ENCODE data around the gene COPS7A. TPM values are rescaled to one million over a fixed set of nuclear protein-coding genes. Genes with fewer than 3 reads are reported as not detected.

COPS7A gene
- polyA plus RNA-seq, 4 donors, result 66.4 to 74.5 (median 69.6) TPM

- DNase-seq (ENCODE audit: low read depth in 4 of 4, low spot score in 3 of 4), result no peak
These were observed 24.9 kb downstream of the COPS7A start for GRCh38 chr12:6748761-6749160.

DNA sequence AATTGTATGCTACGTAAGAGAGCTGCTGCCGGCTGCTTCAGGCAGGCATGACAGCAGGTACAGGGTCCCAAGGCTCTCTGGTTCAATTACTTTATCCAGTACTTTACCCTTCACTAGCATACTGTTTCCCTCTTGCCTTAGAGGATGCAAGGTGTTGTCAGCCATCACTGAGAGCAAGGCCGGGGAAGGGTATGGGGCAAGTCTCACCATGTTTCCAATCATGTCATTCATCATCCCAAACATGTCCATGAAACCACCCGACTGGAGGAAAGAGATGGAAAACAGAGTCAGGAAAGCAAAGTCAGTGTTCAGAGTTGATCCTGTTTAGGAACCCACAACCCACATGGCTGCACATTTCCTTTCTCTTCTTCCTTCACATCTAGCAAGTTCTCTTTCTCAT, 26.7 kb downstream of the COPS7A start:
- no peak for DNase-seq (ENCODE audit: low read depth in 4 of 4, low spot score in 3 of 4)

DNA sequence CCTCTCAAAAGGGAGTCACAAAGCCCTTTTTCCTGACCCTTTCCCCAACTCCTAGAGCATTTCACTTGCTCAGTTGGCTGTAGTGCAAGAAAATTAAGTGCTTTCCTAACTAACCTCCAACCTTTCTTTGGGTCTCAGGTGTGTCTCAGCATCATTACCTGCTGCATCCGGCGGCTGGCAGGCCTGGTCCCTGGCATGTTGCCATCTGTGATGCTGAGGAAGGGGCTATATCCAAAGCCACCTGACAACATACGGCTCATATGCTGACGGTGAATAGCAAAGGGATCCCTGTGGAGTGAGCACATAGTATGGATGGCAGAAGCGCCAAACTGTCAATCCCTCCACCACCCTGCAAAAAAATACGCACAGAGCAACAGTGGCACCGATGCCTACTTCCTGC, 27.9 kb downstream of the COPS7A start:
- no peak for DNase-seq (ENCODE audit: low read depth in 4 of 4, low spot score in 3 of 4)

- DNase-seq (ENCODE audit: low read depth in 4 of 4, low spot score in 3 of 4), result no peak
These were observed 28.5 kb downstream of the COPS7A start for GRCh38 chr12:6752167-6752920.

DNA sequence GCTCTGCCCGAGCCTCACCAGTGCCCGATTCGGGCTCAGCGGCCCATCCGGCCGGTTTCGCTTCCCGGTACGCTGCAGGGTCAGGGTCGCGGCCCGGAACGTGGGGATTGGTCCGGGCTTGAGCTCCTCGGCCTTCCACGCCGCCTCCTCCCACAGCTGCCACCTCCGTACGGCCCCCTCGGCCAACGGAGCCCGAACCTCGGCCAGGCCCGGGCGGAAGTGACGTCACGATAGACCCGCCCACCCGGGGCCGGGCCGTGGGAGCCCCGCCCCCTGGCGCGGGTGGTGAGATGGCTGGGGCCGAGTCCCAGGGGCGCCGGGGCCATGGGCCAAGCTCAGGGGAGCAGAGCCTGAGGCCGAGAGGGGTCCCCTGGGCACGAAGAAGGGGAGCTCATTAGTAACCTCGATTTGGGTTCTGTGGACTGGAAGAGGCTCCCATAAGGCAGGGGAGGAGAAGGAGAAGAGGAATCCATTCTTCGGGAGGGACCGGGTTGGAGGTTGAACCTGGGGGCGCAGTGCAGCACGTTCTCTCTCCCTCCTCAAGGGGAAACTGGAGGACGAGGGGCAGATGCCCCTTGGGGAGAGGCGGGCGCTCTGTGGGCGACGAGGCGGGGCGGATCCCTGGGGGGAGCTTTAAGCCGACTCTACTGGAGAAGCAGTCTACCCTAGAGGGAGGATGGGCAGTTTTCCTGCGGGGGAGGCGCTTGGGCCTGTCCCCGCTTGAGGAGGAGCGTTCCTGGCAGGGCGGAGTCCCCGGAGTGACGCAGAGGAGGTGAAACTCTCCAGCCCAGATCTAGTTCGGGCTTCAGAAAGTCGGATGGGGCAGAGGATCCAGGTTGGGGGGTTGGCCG, 29.3 kb downstream of the COPS7A start, which contains the start of gene MLF2:
Gene MLF2 (minus strand): TSS at position 221 of the 851 bp plus-strand sequence. CDS start 807 bp downstream, outside the sequence.
- peak; percentile 96 to 98 (median 98) for DNase-seq (ENCODE audit: low read depth in 4 of 4, low spot score in 3 of 4)

DNA sequence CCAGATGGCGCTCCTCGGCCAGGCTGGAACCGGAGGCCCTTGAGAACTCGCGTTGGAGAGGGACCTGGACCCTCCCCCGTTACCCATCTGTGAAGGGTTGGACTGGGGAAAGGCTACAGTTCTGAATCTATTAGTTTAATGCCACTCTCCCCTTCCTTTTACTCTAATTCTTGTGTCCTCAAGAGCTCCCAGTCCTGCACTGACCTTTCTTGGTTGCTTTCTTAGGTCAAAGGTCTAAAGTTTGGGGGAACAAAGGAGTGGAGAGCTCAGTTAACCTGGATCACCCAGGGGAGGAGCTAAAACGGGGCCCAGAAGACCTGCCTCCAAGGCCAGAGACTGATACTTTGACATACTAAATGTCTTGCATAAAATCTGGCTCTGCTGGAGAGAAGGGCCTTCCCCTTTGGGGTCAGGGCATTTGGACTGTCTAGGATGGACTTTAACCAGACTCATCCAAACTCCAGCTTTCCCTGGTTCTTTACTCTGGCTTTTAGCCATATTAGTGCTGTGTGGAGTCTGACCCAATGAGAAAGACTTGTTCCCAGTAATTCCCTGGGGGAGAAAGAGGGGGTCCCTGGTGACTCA, 30.0 kb downstream of the COPS7A start:
- no peak for DNase-seq (ENCODE audit: low read depth in 4 of 4, low spot score in 3 of 4)

- no peak for DNase-seq (ENCODE audit: low read depth in 4 of 4, low spot score in 3 of 4)
These were observed 30.6 kb downstream of the COPS7A start for GRCh38 chr12:6754411-6754810.

GRCh38 chr12:6757028-6757690, 33.3 kb downstream of the COPS7A start:
- no peak for DNase-seq (ENCODE audit: low read depth in 4 of 4, low spot score in 3 of 4)

GRCh38 chr12:6758506-6759095, 34.8 kb downstream of the COPS7A start:
- DNase-seq (ENCODE audit: low read depth in 4 of 4, low spot score in 3 of 4), result no peak

DNA sequence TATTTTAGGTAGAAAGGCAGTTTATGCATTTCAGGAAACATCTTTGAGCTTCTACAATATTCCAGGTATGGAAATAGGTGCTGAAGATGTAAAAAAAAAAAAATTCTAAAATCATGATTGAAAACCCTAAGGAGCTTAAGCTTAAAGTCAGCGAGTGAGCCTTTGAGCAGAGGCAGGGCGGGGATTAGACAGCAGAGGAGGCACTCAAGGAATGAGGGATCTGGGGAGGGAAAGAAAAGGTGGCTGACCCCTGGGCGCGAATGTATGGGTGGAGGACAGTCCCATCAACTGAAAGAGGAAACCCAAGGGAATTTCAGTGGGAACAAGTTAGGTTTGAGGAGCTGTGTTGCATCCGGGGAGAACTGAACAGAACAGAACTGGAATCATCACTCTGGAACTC, 35.9 kb downstream of the COPS7A start:
- DNase-seq (ENCODE audit: low read depth in 4 of 4, low spot score in 3 of 4), result no peak

- no peak for DNase-seq (ENCODE audit: low read depth in 4 of 4, low spot score in 3 of 4)
These were observed 39.5 kb downstream of the COPS7A start for GRCh38 chr12:6763380-6763779.

- peak; percentile 78 to 97 (median 94) for DNase-seq (ENCODE audit: low read depth in 4 of 4, low spot score in 3 of 4)
These were observed 40.4 kb downstream of the COPS7A start for GRCh38 chr12:6764011-6764828.

GRCh38 chr12:6765048-6765633, 41.3 kb downstream of the COPS7A start:
- no peak for DNase-seq (ENCODE audit: low read depth in 4 of 4, low spot score in 3 of 4)

- peak in 3 of 4 donors; percentile 70 to 81 (median 78) for DNase-seq (ENCODE audit: low read depth in 4 of 4, low spot score in 3 of 4)
These were observed 42.1 kb downstream of the COPS7A start, which contains the start of gene PTMS for GRCh38 chr12:6765634-6766581. Gene PTMS, plus strand, starts transcription at chr12:6766363. Its CDS starts 343 bp downstream, at chr12:6766706.

- peak in 1 of 4 donors; percentile 67 for DNase-seq (ENCODE audit: low read depth in 4 of 4, low spot score in 3 of 4)
These were observed 43.0 kb downstream of the COPS7A start for GRCh38 chr12:6766651-6767349.

DNA sequence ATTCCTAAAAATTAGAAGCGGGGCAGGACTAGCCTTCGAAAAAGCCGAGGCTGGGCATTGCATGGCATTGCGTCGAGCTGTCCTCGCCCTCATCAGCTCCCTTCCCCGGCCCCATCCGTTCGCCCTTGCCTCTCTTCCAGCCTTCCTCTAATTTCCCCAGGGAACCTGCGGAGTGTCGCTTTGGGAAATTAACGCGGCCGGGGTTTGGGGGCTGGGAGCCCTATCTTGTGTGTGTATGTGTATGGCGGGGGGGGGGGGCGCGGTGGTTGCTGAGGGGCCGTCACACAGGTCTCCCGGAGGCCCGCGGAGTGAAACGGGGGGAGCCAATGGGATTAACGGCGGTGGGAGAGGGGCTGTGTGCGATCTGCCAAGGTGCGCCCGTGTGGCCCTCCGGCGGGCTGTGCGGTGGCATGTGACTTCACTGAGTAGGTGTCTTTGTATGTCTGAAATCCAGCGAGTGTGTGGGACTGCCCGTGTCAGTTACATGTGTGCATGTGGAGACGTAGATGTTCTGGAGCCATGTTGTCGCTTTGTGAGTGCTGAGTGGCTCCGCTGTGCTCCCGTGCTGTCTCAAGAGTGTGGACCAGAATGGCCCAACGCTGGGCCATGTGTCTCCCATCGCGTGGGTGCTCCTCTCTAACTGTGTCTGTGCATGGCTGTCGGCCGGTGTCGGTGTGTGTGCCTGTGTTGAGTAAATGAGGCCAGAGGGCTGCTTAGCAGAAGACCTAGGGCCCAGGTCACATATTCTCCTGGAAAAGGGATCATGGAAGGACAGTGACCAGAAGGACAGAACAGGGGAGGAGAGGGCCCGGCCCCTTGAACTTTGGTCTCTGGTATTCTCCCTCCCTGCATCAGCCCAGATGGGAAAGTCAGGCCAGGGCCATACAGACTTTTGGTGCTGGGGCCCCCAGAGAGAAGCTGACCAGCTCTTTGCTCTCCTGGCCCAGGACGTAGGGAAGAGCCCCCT, 43.8 kb downstream of the COPS7A start:
- DNase-seq (ENCODE audit: low read depth in 4 of 4, low spot score in 3 of 4), result no peak

Measured in right renal pelvis (tissue), 4 donors.